Ascending aorta (tissue), 2 donors: ENCODE measurements around the gene REEP6. TPM values are rescaled to one million over a fixed set of nuclear protein-coding genes. Genes with fewer than 3 reads are reported as not detected.

Experiments
- DNase-seq, 2 donors: peaks; one replicate each; pipeline ENCODE4 v3.0.0-alpha.2; 2019; ENCODE audit warnings: low spot score in 2 of 2
- H3K27ac ChIP-seq, 2 donors: fragments of 200-600 bp; sonication (generic); one replicate each; pipeline ENCODE4 v1.5.1; 2016 to 2017; ENCODE audit warnings: mild to moderate bottlenecking in 1 of 2
- H3K27me3 ChIP-seq: fragments of 200-600 bp; sonication (generic); one replicate; pipeline ENCODE4 v1.5.1; 2017
- H3K36me3 ChIP-seq, 2 donors: fragments of 200-600 bp; sonication (generic); one replicate each; pipeline ENCODE4 v1.5.1; 2016
- H3K4me1 ChIP-seq, 2 donors: fragments of 200-600 bp; sonication (generic); one replicate each; pipeline ENCODE4 v1.5.1; 2016 to 2017; ENCODE audit warnings: mild to moderate bottlenecking in 1 of 2
- H3K4me3 ChIP-seq, 2 donors: fragments of 200-600 bp; sonication (generic); one replicate each; pipeline ENCODE4 v1.5.1; 2016 to 2017; ENCODE audit warnings: mild to moderate bottlenecking in 1 of 2
- H3K9me3 ChIP-seq, 2 donors: fragments of 200-600 bp; sonication (generic); one replicate each; pipeline ENCODE4 v1.5.1; 2016
- intact Hi-C: fragments of 100-400 bp; cut with DNase I; formaldehyde crosslinking; loops from one replicate; pipeline ENCODE4 v1.15.1; 2023
- total RNA-seq: library from RNA; depleted of rRNA; stranded (reverse); fragments of >200 nt; gene quantifications from one replicate; pipeline ENCODE4 v1.1.0, GENCODE V29; 2016
- TF ChIP-seq, protein P1 (sequence below), 3 experiments: fragments of 200-600 bp in 2 of 3; fragments of 450-650 bp in 1 of 3; sonication (generic) in 2 of 3; IDR thresholded peaks; one replicate each; pipeline ENCODE4 v1.5.1; 2016 to 2019; ENCODE audit warnings: antibody characterized with exemption in 3 of 3, mild to moderate bottlenecking in 1 of 3, moderate library complexity in 1 of 3

The REEP6 gene
- total RNA-seq, 1 donor from 2014 or later, result 3.2 TPM

DNA sequence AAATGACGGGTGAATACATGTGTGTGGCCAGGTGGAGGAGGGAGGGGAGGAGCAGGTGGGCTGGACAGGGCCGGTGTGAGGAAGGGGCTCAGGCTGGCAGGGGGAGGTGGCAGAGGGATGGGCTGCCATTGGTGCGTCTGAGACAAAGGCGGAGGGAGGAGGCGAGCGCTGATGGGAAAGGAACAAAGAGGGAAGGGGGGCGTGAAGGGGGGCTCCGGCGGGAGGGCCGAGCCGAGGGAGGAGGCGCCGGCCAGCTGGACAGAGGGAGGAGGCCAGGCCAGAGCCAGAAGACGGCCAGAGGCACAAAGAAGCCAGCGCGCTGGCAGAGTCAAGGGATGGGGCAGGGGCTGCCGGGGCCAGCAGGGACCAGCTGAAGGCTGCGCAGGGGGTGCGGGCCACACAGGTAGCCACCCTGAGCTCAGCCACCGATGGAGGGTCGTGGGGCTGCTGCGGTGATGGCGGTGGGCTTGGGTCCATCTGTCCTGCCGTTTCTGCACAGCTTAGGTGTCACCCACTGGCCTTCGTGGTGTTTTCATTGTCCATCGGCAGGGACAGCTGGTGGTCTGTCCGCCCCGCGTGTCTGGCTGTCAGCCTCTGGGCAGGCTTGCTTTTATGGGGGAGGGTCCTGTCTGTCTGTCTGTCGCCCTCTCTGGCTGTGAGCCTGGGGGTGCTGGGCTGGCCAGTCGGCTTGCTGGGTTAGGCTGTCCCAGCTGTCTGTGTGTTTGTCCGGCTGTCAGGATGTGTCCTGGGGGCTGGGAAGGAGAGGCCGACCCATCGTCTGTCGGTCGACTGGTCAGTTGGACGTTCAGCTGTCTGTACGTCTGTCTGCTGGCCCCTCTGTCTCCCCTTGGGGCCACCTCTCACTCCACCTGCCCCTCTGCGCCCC is 38.8 kb upstream of the REEP6 start:
- intact Hi-C loops, result no loop called here
- H3K4me1 ChIP-seq, result peaks cover 11 to 14% of the 10 kb centered on the region in 2 donors
- H3K27me3 ChIP-seq, result peaks cover 50% of the 10 kb centered on the region
- no peaks in the 10 kb centered on the region for H3K9me3 ChIP-seq
- H3K36me3 ChIP-seq, result no peaks in the 10 kb centered on the region
- H3K27ac ChIP-seq, result no peak overlapping the region
- TF ChIP-seq, protein P1, sequence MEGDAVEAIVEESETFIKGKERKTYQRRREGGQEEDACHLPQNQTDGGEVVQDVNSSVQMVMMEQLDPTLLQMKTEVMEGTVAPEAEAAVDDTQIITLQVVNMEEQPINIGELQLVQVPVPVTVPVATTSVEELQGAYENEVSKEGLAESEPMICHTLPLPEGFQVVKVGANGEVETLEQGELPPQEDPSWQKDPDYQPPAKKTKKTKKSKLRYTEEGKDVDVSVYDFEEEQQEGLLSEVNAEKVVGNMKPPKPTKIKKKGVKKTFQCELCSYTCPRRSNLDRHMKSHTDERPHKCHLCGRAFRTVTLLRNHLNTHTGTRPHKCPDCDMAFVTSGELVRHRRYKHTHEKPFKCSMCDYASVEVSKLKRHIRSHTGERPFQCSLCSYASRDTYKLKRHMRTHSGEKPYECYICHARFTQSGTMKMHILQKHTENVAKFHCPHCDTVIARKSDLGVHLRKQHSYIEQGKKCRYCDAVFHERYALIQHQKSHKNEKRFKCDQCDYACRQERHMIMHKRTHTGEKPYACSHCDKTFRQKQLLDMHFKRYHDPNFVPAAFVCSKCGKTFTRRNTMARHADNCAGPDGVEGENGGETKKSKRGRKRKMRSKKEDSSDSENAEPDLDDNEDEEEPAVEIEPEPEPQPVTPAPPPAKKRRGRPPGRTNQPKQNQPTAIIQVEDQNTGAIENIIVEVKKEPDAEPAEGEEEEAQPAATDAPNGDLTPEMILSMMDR (IDR thresholded peaks at IDR 0.05), result no peak
- H3K4me3 ChIP-seq, result no peak overlapping the region
- no peak for DNase-seq

DNA sequence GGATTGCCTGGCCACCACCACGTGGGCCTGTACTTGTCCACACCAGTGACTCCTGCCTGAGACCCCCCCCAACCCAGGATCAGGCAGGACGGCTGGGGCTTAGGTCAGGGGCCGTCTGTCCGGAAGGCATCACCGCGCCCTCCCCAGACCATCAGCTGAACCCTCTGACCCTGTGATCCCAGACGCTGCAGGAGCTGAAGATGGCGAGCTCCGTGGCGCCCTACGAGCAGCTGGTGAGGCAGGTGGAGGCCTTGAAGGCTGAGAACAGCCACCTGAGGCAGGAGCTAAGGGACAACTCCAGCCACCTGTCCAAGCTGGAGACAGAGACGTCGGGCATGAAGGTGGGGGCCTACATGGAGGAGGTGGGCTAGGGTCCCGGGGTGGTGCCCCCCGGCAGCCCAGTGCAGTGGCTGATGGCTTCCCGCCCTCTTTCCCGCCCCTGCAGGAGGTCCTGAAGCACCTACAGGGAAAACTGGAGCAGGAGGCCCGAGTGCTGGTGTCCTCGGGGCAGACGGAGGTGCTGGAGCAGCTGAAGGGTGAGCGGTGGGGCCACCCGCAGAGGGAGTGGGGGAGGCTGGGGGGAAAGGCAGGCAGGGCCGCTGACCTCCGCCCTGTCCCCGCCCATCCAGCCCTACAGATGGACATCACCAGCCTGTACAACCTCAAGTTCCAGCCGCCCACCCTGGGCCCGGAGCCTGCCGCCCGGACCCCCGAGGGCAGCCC is 38.0 kb upstream of the REEP6 start:
- Histone ChIP-seq H3K27ac (no peak overlapping the region), H3K36me3 (no peaks in the 10 kb centered on the region), H3K4me3 (no peak overlapping the region), H3K4me1 (peaks cover 11 to 14% of the 10 kb centered on the region in 2 donors), H3K9me3 (no peaks in the 10 kb centered on the region), H3K27me3 (peaks cover 48% of the 10 kb centered on the region)
- DNase-seq, result no peak
- intact Hi-C loops, result no loop called here
- TF ChIP-seq, protein P1 (IDR thresholded peaks at IDR 0.05), result no peak

DNA sequence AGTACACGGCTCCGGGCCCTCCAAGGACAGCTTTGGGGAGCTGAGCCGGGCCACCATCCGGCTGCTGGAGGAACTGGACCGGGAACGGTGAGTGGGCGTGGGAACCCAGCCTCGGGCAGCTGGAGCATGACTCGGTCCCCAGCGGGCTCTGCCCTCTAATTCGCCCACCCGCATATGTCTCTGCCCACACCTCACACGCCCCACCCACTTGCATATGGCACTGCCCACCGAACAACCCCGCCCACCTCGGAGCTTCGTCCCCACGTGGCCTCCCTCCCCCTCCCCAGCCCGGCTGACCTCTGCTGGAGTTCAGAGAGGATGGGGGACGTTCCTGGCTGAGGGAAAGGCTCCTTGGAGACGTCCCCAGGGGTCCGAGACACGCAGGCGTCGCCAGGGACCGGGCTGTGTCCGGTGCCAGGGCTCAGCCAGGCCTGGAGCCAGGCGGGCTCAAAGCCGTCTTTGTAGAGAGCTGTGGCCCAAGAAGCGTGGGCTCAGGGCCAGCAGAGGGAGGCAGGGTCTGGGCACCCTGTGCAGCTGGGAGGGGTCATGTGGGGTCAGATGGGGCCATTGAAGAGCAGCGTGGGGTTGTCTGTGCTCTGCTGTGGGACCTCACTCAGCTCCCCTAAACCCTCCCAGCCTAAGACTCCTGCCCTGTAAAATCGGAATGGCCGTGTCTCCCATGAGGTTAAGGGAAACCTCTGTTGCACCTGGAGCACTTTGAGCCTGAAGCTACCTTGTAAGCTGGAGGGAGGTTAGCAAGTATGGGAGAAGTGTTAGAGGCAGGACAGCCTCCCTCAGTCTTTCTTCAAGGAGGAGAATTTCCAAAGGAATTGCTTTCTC is 37.2 kb upstream of the REEP6 start:
- Histone ChIP-seq H3K27ac (no peak overlapping the region), H3K36me3 (no peaks in the 10 kb centered on the region), H3K4me1 (peaks cover 11 to 14% of the 10 kb centered on the region in 2 donors), H3K27me3 (peaks cover 48% of the 10 kb centered on the region), H3K9me3 (no peaks in the 10 kb centered on the region), H3K4me3 (peak overlapping the region in 1 of 2 donors; percentile 17)
- TF ChIP-seq, protein P1 (IDR thresholded peaks at IDR 0.05), result peak in 2 of 3 experiments; percentile 7 to 21
- no peak for DNase-seq
- intact Hi-C loops, result no loop called here

DNA sequence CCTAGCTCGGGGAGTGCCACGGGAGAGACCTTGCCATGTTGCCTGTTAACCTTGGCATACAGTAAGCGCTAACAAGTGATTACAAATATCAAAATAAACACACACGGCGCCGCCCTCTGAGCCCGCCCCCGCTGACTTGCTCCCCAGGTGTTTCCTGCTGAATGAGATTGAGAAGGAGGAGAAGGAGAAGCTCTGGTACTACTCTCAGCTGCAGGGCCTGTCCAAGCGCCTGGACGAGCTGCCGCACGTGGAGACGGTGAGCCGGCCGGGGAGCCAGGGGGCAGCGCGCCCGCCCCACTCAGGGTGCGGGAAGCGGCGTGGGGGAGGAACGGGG is 36.0 kb upstream of the REEP6 start:
- intact Hi-C loops, result no loop called here

More for the DNA sequence above, 36.0 kb upstream of the REEP6 start:
- TF ChIP-seq, protein P1 (IDR thresholded peaks at IDR 0.05), result no peak
- Histone ChIP-seq H3K36me3 (no peaks in the 10 kb centered on the region), H3K27ac (no peak overlapping the region), H3K9me3 (no peaks in the 10 kb centered on the region), H3K4me1 (peaks cover 11 to 14% of the 10 kb centered on the region in 2 donors), H3K4me3 (no peak overlapping the region), H3K27me3 (peaks cover 40% of the 10 kb centered on the region)
- DNase-seq, result no peak
